Activated naive CD4-positive, alpha-beta T cell treated with anti-CD3 and anti-CD28 coated beads, Interleukin-2, amount 10 ng/mL, durations not matched to agents 7 days and 5 days (primary cell): ENCODE measurements around the gene KCNJ6.
A peak's percentile ranks its signal among the peaks of the same experiment; 100 is the strongest.
"Not testable (repeated sequence)": the region's sequence is repeated elsewhere in the genome, so short reads cannot be mapped to it uniquely, and the experiment has no call there.

Experiments used
- CTCF ChIA-PET: fragments of 350-600 bp; sonication (Branson Sonifier 250); formaldehyde crosslinking; loops from one replicate; lab custom pipeline; 2021; ENCODE audit warnings: antibody characterized with exemption; lab: Charles Lee
- DNase-seq: peaks from one replicate; pipeline ENCODE4 v3.0.0-alpha.2; 2020
- H3K27ac Mint-ChIP-seq: one replicate; pipeline ENCODE4 v1.8.0; 2021; ENCODE audit warnings: mild to moderate bottlenecking, moderate library complexity, mixed read lengths
- H3K27me3 Mint-ChIP-seq: one replicate; pipeline ENCODE4 v1.8.0; 2021; ENCODE audit warnings: mild to moderate bottlenecking, mixed read lengths
- H3K36me3 Mint-ChIP-seq: one replicate; pipeline ENCODE4 v1.8.0; 2021; ENCODE audit warnings: mixed read lengths
- H3K4me1 Mint-ChIP-seq: one replicate; pipeline ENCODE4 v1.8.0; 2021; ENCODE audit warnings: mixed read lengths
- H3K4me3 Mint-ChIP-seq: one replicate; pipeline ENCODE4 v1.8.0; 2021; ENCODE audit warnings: mild to moderate bottlenecking, moderate library complexity, mixed read lengths
- H3K9me3 Mint-ChIP-seq: one replicate; pipeline ENCODE4 v1.8.0; 2021; ENCODE audit warnings: mixed read lengths

Gene KCNJ6

DNA sequence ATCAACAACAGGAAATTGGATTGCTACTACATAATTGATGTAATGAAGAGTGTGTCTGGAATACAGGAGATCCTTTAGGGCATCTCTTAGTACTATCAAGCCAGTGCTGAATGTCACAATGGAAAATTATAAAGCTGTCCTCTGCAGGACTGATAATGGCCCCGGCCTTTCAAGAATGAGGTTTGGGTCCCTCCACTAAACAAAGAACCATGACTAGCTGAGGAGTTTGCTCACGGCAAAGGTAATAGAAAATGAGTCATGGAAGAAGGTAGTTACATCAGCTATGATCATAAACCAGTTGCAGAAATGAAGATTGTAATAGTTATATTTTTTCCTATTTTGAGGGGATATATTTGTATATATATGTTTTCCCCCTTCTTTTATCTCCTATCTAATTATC lies 145.8 kb downstream of the KCNJ6 start:
- H3K27ac Mint-ChIP-seq = no peak overlapping the region
- CTCF ChIA-PET = no interaction called here

GRCh38 chr21:37769656-37770055 lies 146.6 kb downstream of the KCNJ6 start:
- H3K4me1 Mint-ChIP-seq = no peaks in the 10 kb centered on the region
- H3K27ac Mint-ChIP-seq = no peak overlapping the region
- H3K27me3 Mint-ChIP-seq = no peaks in the 10 kb centered on the region
- DNase-seq = no peak
- CTCF ChIA-PET = no interaction called here
- H3K4me3 Mint-ChIP-seq = no peak overlapping the region
- no peaks in the 10 kb centered on the region for H3K9me3 Mint-ChIP-seq
- no peaks in the 10 kb centered on the region for H3K36me3 Mint-ChIP-seq

More for the DNA sequence above, 145.8 kb downstream of the KCNJ6 start:
- H3K27me3 Mint-ChIP-seq = no peaks in the 10 kb centered on the region
- H3K9me3 Mint-ChIP-seq = no peaks in the 10 kb centered on the region
- no peaks in the 10 kb centered on the region for H3K4me1 Mint-ChIP-seq
- no peak overlapping the region for H3K4me3 Mint-ChIP-seq
- H3K36me3 Mint-ChIP-seq = no peaks in the 10 kb centered on the region
- DNase-seq = no peak

DNA sequence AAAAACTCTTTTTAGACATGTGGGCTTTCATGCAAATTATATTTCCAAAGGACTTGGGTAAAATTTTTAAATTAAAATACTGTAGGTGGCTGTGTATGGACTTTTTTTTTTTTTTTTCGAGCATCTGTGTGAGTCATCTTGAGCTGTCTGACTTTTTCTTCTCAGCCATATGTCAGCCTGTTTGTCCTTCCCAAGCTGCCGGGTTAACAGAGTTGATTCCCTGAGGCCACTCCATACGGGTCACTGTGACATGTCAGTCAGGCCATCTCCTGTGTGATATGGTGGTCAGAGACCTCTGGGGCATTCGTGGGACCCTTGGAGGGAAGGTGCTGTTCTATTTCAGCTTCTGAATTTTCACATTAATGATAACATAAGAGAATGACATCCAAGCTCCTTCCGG lies 148.3 kb downstream of the KCNJ6 start:
- Mint-ChIP-seq H3K4me3 (no peak overlapping the region), H3K36me3 (no peaks in the 10 kb centered on the region), H3K27ac (no peak overlapping the region), H3K4me1 (no peaks in the 10 kb centered on the region), H3K9me3 (no peaks in the 10 kb centered on the region), H3K27me3 (no peaks in the 10 kb centered on the region)
- CTCF ChIA-PET = no interaction called here
- DNase-seq = no peak

DNA sequence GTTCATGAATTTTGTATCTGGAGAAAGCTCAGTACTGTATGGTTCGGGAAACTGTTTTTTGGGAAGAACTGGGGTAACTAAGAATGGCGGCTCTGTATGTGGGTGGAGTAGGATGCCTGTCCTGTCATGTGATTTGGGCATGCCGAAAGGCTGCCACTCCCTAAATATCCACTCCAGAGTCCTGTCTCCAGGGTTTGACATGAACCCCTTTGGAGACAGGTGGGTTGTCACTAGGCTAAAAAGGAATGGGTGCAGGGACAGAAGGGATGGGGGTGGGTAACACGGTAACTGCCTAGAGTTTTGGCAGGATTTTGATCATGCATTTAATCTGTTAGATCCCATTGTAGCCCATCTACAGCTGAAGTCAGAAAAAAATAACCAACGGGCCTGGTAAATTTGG lies 150.1 kb downstream of the KCNJ6 start:
- H3K36me3 Mint-ChIP-seq = no peaks in the 10 kb centered on the region
- CTCF ChIA-PET = no interaction called here

GRCh38 chr21:37765221-37765900 lies 150.9 kb downstream of the KCNJ6 start:
- Mint-ChIP-seq H3K4me1 (no peaks in the 10 kb centered on the region), H3K4me3 (no peak overlapping the region), H3K9me3 (no peaks in the 10 kb centered on the region), H3K27me3 (no peaks in the 10 kb centered on the region), H3K36me3 (no peaks in the 10 kb centered on the region), H3K27ac (no peak overlapping the region)
- DNase-seq = no peak
- CTCF ChIA-PET = no interaction called here

More for the DNA sequence above, 150.1 kb downstream of the KCNJ6 start:
- H3K27ac Mint-ChIP-seq = no peak overlapping the region
- H3K4me3 Mint-ChIP-seq = no peak overlapping the region
- no peaks in the 10 kb centered on the region for H3K4me1 Mint-ChIP-seq
- H3K27me3 Mint-ChIP-seq = no peaks in the 10 kb centered on the region
- DNase-seq = no peak
- H3K9me3 Mint-ChIP-seq = no peaks in the 10 kb centered on the region

GRCh38 chr21:37764691-37765090 lies 151.6 kb downstream of the KCNJ6 start:
- no peaks in the 10 kb centered on the region for H3K4me1 Mint-ChIP-seq
- H3K27ac Mint-ChIP-seq = no peak overlapping the region
- no peak overlapping the region for H3K4me3 Mint-ChIP-seq
- no peak for DNase-seq
- no peaks in the 10 kb centered on the region for H3K27me3 Mint-ChIP-seq
- H3K9me3 Mint-ChIP-seq = no peaks in the 10 kb centered on the region
- CTCF ChIA-PET = interaction anchor here (0.6 kb wide), 1 partner anchor 46 kb away, joined by 3 read pairs; no protein-coding TSS in a partner anchor
- no peaks in the 10 kb centered on the region for H3K36me3 Mint-ChIP-seq

GRCh38 chr21:37763298-37763697 lies 153.0 kb downstream of the KCNJ6 start:
- CTCF ChIA-PET = no interaction called here
- Mint-ChIP-seq H3K4me1 (no peaks in the 10 kb centered on the region), H3K27me3 (no peaks in the 10 kb centered on the region), H3K4me3 (no peak overlapping the region), H3K27ac (no peak overlapping the region), H3K36me3 (no peaks in the 10 kb centered on the region), H3K9me3 (no peaks in the 10 kb centered on the region)
- DNase-seq = no peak

GRCh38 chr21:37762606-37763005 lies 153.7 kb downstream of the KCNJ6 start:
- Mint-ChIP-seq H3K27ac (no peak overlapping the region), H3K27me3 (no peaks in the 10 kb centered on the region)
- CTCF ChIA-PET = no interaction called here

DNA sequence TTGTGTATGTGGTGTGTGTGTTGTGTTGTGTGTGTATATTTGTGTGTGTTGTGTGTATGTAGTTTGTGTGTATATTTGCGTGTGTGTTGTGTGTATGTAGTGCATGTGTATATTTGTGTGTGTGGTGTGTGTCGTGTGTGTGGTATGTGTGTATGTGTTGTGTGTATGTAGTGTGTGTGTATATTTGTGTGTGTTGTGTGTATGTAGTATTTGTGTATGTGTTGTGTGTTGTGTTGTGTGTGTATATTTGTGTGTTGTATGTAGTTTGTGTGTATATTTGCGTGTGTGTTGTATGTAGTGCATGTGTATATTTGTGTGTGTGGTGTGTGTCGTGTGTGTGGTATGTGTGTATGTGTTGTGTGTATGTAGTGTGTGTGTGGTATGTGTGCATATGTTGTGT lies 154.9 kb downstream of the KCNJ6 start:
- H3K4me3 Mint-ChIP-seq, H3K4me1 Mint-ChIP-seq, DNase-seq, CTCF ChIA-PET, H3K27me3 Mint-ChIP-seq, H3K9me3 Mint-ChIP-seq, H3K36me3 Mint-ChIP-seq, H3K27ac Mint-ChIP-seq: not testable (repeated sequence)

More at GRCh38 chr21:37762606-37763005, 153.7 kb downstream of the KCNJ6 start:
- Mint-ChIP-seq H3K4me1 (no peaks in the 10 kb centered on the region), H3K36me3 (no peaks in the 10 kb centered on the region), H3K4me3 (no peak overlapping the region), H3K9me3 (no peaks in the 10 kb centered on the region)
- DNase-seq = no peak

- no peaks in the 10 kb centered on the region for H3K27me3 Mint-ChIP-seq
- no peak overlapping the region for H3K4me3 Mint-ChIP-seq
- H3K27ac Mint-ChIP-seq = no peak overlapping the region
- CTCF ChIA-PET = interaction anchor here (1.5 kb wide), 1 partner anchor 368 kb away, joined by 13 read pairs; no protein-coding TSS in a partner anchor
- H3K36me3 Mint-ChIP-seq = no peaks in the 10 kb centered on the region
- no peaks in the 10 kb centered on the region for H3K4me1 Mint-ChIP-seq
- H3K9me3 Mint-ChIP-seq = no peaks in the 10 kb centered on the region
- no peak for DNase-seq
These were observed 156.5 kb downstream of the KCNJ6 start for GRCh38 chr21:37759777-37760176.

- peak; percentile 34 for DNase-seq
- Mint-ChIP-seq H3K27ac (no peak overlapping the region), H3K27me3 (no peaks in the 10 kb centered on the region), H3K9me3 (no peaks in the 10 kb centered on the region), H3K36me3 (no peaks in the 10 kb centered on the region), H3K4me3 (no peak overlapping the region), H3K4me1 (no peaks in the 10 kb centered on the region)
- CTCF ChIA-PET = interaction anchor here (1.5 kb wide), 1 partner anchor 369 kb away, joined by 13 read pairs; no protein-coding TSS in a partner anchor
These were observed 157.3 kb downstream of the KCNJ6 start for GRCh38 chr21:37758982-37759381.

- H3K27me3 Mint-ChIP-seq = no peaks in the 10 kb centered on the region
- CTCF ChIA-PET = interaction anchor here (1.5 kb wide), 1 partner anchor 370 kb away, joined by 13 read pairs; no protein-coding TSS in a partner anchor
- no peaks in the 10 kb centered on the region for H3K36me3 Mint-ChIP-seq
- no peak for DNase-seq
- H3K9me3 Mint-ChIP-seq = no peaks in the 10 kb centered on the region
- no peak overlapping the region for H3K4me3 Mint-ChIP-seq
- H3K4me1 Mint-ChIP-seq = no peaks in the 10 kb centered on the region
- no peak overlapping the region for H3K27ac Mint-ChIP-seq
These were observed 158.5 kb downstream of the KCNJ6 start for GRCh38 chr21:37757606-37758376.

DNA sequence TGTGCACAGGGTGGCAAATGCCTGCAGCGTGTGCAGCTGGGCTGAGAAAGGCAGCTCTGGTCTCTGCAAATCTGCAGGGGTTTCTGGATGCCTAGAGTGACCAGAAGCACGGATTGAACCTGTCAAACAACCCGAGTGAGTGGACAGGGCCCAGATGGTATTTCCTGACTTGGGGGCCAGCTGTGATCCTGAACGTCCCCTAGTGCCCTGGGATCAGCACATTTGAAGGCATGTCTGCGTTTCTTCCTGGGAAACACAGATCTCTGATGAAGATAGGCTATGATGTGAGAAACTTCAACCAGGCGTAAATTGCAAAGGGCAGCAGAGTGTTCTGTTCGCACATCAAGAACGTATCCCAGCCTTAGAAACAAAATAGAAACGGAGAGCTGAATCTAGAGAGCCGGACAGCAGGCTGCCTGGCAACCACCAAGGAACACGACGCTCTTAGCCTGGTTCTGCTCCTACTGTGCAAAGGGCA lies 163.1 kb downstream of the KCNJ6 start:
- Mint-ChIP-seq H3K4me1 (no peaks in the 10 kb centered on the region), H3K27ac (no peak overlapping the region), H3K27me3 (no peaks in the 10 kb centered on the region), H3K36me3 (no peaks in the 10 kb centered on the region), H3K4me3 (no peak overlapping the region), H3K9me3 (no peaks in the 10 kb centered on the region)
- DNase-seq = no peak
- CTCF ChIA-PET = interaction anchor here (0.7 kb wide), 1 partner anchor 78 kb away, joined by 3 read pairs; no protein-coding TSS in a partner anchor

DNA sequence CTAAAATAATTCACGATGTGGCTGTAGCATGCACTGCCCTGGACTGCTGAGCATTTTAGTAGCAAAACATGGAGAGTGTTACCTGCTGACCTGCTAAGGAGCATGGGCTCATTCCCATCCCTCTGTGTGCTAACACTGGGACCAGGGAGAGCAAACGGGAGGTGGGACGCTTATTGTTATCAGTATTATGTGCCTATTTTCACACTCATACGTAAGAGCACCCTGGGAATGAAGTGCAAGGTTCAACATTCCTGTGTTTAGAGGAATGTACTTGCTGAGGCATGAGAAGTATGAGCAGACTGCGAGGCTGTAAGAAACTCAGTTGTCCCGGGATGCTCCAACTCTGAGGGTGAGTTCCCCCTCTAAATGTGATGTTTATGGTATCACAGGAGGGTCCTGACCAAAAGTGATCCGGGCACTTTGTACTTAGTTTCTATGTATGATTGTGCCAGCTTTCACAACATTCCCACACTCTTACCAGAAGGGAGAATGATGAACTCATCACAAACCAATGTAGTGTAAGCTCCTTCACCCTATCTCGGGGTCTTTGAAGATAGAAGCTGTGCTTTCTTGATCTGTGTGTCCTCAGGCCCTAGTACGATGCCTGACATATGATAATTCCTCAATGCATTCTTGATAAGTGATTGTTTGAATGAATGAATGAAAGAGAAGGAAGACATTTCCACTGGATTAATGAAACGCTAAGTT lies 164.8 kb downstream of the KCNJ6 start:
- Mint-ChIP-seq H3K27me3 (no peaks in the 10 kb centered on the region), H3K27ac (no peak overlapping the region), H3K4me1 (no peaks in the 10 kb centered on the region), H3K36me3 (no peaks in the 10 kb centered on the region), H3K4me3 (no peak overlapping the region), H3K9me3 (no peaks in the 10 kb centered on the region)
- no peak for DNase-seq
- CTCF ChIA-PET = no interaction called here
